Esophagus mucosa (tissue), 1 donor: ENCODE results near the gene KCNE1. TPM values are rescaled to one million over a fixed set of nuclear protein-coding genes. Genes with fewer than 3 reads are reported as not detected.
"Not testable (repeated sequence)": the region's sequence is repeated elsewhere in the genome, so short reads cannot be mapped to it uniquely, and the experiment has no call there.

ENCODE experiments used
- ATAC-seq: fragments of 200-7000 bp; cut with Tn5 transposase; one replicate; pipeline ENCODE4 v1.9.1; 2020
- total RNA-seq: library from RNA; stranded (reverse); gene quantifications from one replicate; pipeline ENCODE4 v1.2.4, GENCODE V29; 2023
- donor health status: DM: yes; HTN: yes; CAD: no.

KCNE1 gene
- total RNA-seq = 0.28 TPM

- no peak for ATAC-seq
Observed at GRCh38 chr21:34511787-34512455, at the start of gene KCNE1. KCNE1 (minus strand) TSS chr21:34512210; CDS start chr21:34449634, 62,576 bp downstream.

- ATAC-seq = no peak
Observed at GRCh38 chr21:34561806-34562205, 49.8 kb upstream of the KCNE1 start.

- no peak for ATAC-seq
Observed at GRCh38 chr21:34560609-34561008, 48.6 kb upstream of the KCNE1 start.

GRCh38 chr21:34560021-34560420, 48.0 kb upstream of the KCNE1 start:
- ATAC-seq = no peak

GRCh38 chr21:34559089-34559631, 47.1 kb upstream of the KCNE1 start:
- no peak for ATAC-seq

DNA sequence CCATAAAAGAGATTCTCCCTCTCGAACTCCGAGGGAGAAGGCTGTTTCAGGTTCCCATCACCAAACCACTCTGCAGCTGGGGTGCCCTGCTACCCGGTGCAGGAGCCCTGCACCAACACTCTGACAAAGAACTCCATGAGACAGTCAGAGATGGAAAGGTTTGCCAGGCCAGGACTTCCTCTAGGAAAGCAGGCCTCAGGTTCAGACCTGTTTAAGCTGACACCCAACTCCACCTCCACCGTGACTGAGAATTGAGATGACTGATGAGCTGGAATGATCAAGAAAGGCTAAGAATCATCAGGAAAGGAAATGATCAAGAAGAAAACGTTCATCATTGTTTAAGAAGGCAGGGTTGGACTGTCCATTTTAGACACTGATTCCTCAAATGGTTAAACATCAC, 46.2 kb upstream of the KCNE1 start:
- ATAC-seq = peak; percentile 90

DNA sequence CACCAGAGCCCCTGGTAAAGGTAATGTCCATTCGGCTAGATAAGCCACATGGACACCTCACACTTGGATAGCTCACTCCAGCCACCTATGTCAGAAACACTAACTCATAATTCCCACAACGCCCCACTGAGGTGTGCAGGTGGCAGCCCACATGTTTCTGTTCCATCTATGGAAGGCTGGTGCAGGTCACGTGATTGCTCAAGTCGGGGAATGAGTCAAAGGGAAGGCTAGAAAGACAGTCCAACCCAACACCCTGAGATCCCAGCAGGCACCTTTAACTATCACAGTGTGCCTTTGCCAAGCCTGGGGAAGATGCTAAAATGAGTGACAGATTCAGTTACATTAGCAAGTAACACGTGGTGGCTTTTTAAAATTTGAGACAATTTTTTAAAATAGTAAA, 45.3 kb upstream of the KCNE1 start:
- ATAC-seq = no peak

DNA sequence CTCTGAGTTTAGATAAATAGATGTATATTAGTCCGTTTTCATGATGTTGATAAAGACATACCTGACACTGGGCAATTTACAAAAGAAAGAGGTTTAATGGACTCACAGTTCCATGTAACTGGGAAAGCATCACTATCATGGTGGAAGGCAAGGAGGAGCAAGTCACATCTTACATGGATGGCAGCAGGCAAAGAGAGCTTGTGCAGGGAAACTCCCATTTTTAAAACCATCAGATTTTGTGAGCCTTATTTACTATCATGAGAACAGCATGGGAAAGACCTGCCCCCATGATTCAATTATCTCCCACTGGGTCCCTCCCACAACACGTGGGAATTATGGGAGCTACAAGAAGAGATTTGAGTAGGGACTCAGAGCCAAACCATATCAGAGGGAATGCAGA, 42.7 kb upstream of the KCNE1 start:
- ATAC-seq = not testable (repeated sequence)

DNA sequence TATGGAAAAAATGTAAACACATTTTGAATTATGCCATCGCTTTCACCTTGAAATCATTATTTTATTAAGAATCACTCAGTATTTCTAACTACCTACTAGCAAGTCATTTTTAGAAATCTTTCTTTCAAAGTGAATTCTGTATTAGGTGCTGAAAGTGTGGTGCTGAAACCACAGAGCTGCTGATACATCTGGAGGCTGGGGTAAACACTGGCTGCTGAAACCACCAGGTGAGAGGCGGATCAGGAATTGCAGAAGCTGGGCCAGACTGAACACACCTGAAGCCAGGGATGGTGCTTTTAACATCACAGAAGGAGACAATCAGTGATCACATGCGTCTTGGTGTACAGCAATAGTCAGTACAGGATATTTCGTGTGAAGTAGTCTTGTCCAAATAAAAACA, 42.2 kb upstream of the KCNE1 start:
- no peak for ATAC-seq

GRCh38 chr21:34553151-34553952, 41.3 kb upstream of the KCNE1 start:
- ATAC-seq = no peak

GRCh38 chr21:34552360-34553098, 40.5 kb upstream of the KCNE1 start:
- no peak for ATAC-seq

DNA sequence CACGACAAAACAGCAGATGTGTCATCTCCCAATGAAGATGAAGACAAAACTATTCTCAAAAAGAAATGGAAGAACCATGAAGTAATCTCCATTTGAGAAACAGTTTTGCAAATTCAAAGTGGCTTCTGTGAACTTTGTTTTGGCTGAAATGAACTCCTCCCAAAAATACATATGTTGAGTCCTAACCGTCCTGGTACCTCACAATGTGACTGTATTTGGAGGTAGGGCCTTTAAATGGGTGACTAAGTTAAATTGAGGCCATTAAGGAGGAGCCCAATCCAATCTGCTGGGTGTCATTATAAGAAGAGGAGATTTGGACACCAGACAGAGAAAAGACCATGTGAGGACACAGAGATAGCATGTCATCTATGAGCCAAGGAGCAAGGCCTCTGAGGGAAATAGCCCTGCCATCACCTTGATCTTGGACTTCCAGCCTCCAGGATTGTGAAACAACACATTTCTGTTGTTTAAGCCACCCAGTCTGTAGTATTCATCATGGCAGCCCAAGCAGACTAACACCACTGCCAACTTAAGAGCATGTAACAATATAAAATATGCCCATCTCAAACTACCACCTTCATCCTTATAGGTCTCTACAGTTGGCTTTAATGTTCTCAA, 38.3 kb upstream of the KCNE1 start:
- no peak for ATAC-seq

DNA sequence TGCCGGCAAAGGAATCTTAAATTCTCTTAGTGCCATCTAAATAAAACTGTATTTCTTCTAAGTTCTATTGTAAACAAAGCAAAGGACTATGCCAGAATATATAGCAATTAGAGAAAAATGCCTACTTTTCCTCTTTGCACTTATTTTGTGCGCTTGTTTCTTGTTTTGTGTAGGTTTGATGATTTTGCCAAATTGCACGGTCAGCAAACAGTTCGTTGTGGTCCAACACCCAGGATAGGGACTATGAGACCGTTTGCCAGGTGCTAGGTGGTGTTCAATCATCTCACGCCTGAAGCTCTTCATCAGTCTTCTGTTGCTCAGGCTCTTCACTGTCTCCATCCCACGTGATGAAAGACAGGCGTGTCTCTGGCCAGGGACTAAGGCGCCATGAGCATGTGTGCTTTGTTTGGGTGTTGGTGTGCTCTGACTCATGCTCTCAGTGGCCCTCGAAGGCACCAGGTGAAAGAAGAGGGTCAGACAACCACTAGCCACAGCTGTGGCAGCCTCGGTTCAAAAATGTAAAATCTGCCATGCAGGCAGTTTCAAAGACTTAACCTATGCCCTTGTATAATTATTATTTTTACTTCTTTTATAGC, 36.9 kb upstream of the KCNE1 start:
- ATAC-seq = peak; percentile 43

DNA sequence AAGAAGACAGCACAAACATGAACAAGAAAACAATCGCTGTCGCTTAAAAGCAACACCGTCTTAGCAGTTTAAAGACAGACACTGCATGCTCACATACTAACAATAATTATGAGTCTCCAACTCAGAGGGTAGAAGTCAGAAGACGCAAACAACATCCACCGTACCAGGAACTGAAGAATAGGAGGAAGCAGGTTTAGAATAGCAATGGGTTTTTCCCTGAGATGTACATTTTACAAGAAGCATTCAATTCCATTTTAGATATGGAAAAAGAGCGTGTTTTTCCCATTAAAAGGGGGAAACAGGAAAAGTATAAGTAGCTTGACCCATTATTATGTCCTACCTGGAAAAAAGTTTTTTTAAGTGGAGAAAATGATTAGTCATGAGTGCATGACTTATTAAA, 34.5 kb upstream of the KCNE1 start:
- ATAC-seq = no peak

- peak; percentile 24 for ATAC-seq
Observed at GRCh38 chr21:34545079-34545884, 33.3 kb upstream of the KCNE1 start.

GRCh38 chr21:34544032-34544496, 32.1 kb upstream of the KCNE1 start:
- ATAC-seq = peak; percentile 85

GRCh38 chr21:34543017-34543416, 31.0 kb upstream of the KCNE1 start:
- ATAC-seq = no peak

- ATAC-seq = no peak
Observed at GRCh38 chr21:34540206-34540605, 28.2 kb upstream of the KCNE1 start.

DNA sequence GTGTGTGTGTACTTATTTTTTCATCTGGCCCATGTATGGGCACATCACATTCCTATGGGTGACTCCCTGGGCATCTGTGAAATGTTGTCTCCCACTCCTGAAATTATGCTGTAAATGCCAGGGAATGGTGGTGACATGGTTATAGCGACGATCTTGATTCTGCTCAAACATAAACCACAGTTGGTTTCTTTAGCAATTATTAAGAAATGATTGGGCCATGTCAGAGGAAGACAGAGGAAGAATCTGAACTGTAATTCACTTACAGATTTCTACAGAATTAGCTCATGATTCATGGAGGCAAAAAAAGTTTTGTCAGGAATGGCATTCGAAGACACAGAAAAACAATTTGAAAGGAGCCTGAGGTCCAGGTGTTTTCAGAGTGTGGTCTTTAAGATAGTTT, 25.8 kb upstream of the KCNE1 start:
- ATAC-seq = no peak

DNA sequence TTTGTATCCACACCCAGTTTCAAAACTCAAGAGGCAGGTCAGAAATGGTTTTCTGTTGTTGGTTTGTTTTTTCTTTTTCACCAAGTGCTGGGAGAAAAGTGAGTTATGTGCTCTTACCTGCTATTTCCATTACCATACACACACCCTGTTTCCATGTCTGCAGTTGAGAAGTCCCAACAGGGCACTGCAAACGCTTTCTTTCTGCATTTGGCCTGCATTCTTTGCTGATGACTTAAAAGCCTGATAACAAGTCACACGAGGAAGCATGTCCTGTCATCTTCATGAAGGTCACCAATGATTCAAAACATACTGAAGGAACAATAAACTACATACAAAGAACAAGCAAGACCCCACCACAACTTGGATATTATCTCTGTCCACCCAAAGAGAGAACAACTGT, 24.8 kb upstream of the KCNE1 start:
- no peak for ATAC-seq

DNA sequence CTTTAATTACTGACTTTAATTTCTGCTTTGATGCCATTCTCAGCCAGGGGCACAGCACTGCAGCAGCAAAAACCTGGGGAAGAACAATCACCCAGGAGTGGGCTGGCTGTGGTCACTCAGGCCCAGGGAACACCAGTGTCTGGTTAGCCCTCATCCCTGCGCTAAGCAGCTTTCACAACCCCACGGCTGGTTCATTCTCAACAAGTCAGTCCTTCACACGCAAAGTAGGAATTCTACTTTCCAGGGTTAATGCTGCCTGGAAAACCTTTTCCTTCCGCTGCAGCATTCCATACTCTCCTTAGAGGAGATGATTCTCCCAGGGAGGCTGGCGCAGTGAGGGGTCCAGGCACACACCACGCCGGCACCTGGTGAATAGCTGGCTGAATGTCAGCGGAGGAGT, 24.3 kb upstream of the KCNE1 start:
- no peak for ATAC-seq
